Measurements from ENCODE around the gene CLDN34. TPM values are rescaled to one million over a fixed set of nuclear protein-coding genes. Genes with fewer than 3 reads are reported as not detected.

Gene CLDN34
- not detected for polyA plus RNA-seq (2013, experiment 1 of 2; ENCODE audit: insufficient read length)
- polyA plus RNA-seq (2013, experiment 2 of 2; ENCODE audit: insufficient read length) = not detected

GRCh38 chrX:9966775-9967408 lies at the start of gene CLDN34:
TSS of gene CLDN34 (plus strand) at chrX:9967358. CDS start at chrX:9967358, 0 bp downstream.
- no peak for DNase-seq

GRCh38 chrX:9917861-9918260 lies 49.3 kb upstream of the CLDN34 start:
- no peak for DNase-seq

- no peak for DNase-seq
Measured at GRCh38 chrX:9919632-9920172, 47.5 kb upstream of the CLDN34 start.

- DNase-seq = no peak
Measured at GRCh38 chrX:9921407-9921806, 45.8 kb upstream of the CLDN34 start.

- DNase-seq = no peak
Measured at GRCh38 chrX:9923357-9923756, 43.8 kb upstream of the CLDN34 start.

GRCh38 chrX:9926002-9926401 lies 41.2 kb upstream of the CLDN34 start:
- DNase-seq = no peak

GRCh38 chrX:9927698-9928482 lies 39.3 kb upstream of the CLDN34 start:
- DNase-seq = no peak

- DNase-seq = no peak
Measured at GRCh38 chrX:9935436-9935835, 31.7 kb upstream of the CLDN34 start.

- no peak for DNase-seq
Measured at GRCh38 chrX:9937761-9938160, 29.4 kb upstream of the CLDN34 start.

- no peak for DNase-seq
Measured at GRCh38 chrX:9938516-9938915, 28.6 kb upstream of the CLDN34 start.

- peak; percentile 76 for DNase-seq
Measured at GRCh38 chrX:9940421-9940820, 26.7 kb upstream of the CLDN34 start.

- DNase-seq = peak; percentile 2
Measured at GRCh38 chrX:9942086-9942485, 25.1 kb upstream of the CLDN34 start.

GRCh38 chrX:9943420-9943819 lies 23.7 kb upstream of the CLDN34 start:
- DNase-seq = no peak

- DNase-seq = no peak
Measured at GRCh38 chrX:9947131-9947794, 19.9 kb upstream of the CLDN34 start.

GRCh38 chrX:9948406-9948805 lies 18.8 kb upstream of the CLDN34 start:
- DNase-seq = peak; percentile 15

- DNase-seq = no peak
Measured at GRCh38 chrX:9952300-9952699, 14.9 kb upstream of the CLDN34 start.

GRCh38 chrX:9953396-9953795 lies 13.8 kb upstream of the CLDN34 start:
- DNase-seq = no peak

- DNase-seq = peak; percentile 80
Measured at GRCh38 chrX:9955506-9955905, 11.7 kb upstream of the CLDN34 start.

- no peak for DNase-seq
Measured at GRCh38 chrX:9957743-9958142, 9.4 kb upstream of the CLDN34 start.

GRCh38 chrX:9958183-9958582 lies 9.0 kb upstream of the CLDN34 start:
- DNase-seq = no peak

- no peak for DNase-seq
Measured at GRCh38 chrX:9961750-9962149, 5.4 kb upstream of the CLDN34 start.

- DNase-seq = no peak
Measured at GRCh38 chrX:9977635-9978034, 10.5 kb downstream of the CLDN34 start.

- DNase-seq = no peak
Measured at GRCh38 chrX:9980401-9980800, 13.2 kb downstream of the CLDN34 start.

All from fibroblast of skin of back (primary cell).